BJ (cell line): Measurements from ENCODE around the gene P2RY6. TPM values are rescaled to one million over a fixed set of nuclear protein-coding genes. Genes with fewer than 3 reads are reported as not detected.

Experiments used
- CTCF ChIA-PET: fragments of 350-600 bp; formaldehyde crosslinking; extraction: SDS; loops from one replicate; lab custom pipeline; 2021; ENCODE audit warnings: antibody characterized with exemption, inconsistent platforms; lab: Yijun Ruan, JAX
- POLR2A ChIA-PET: fragments of 300-600 bp; sonication (Branson Sonifier 250); formaldehyde crosslinking; extraction: SDS; loops from one replicate; lab custom pipeline; 2021; ENCODE audit warnings: antibody characterized with exemption; lab: Charles Lee
- DNase-seq: peaks from one replicate; pipeline ENCODE4 v3.0.0-alpha.2; 2011; ENCODE audit warnings: low read depth
- H3K27me3 ChIP-seq: 2 replicates; pipeline ENCODE4 v1.6.0; 2011; ENCODE audit warnings: low read length; ENCODE audit not compliant: control insufficient read depth, insufficient read depth
- H3K36me3 ChIP-seq: 2 replicates; pipeline ENCODE4 v1.5.1; 2011; ENCODE audit warnings: low read length; ENCODE audit not compliant: control insufficient read depth, insufficient read depth
- H3K4me3 ChIP-seq: 2 replicates; pipeline ENCODE4 v1.5.1; 2011; ENCODE audit warnings: low read depth, mild to moderate bottlenecking, control low read depth, low read length
- CTCF ChIP-seq: IDR thresholded peaks from 2 replicates; pipeline ENCODE4 v1.5.1; 2011; ENCODE audit warnings: low read depth, mild to moderate bottlenecking, control low read depth, inconsistent platforms, low read length, moderate library complexity; ENCODE audit not compliant: insufficient read depth
- polyA plus RNA-seq: library from polyadenylated mRNA; depleted of rRNA; stranded (reverse); fragments of >200 nt; gene quantifications from 2 replicates; pipeline ENCODE4 v1.2.3, GENCODE V29; 2011

The P2RY6 gene
- polyA plus RNA-seq, 1 experiment: 1.5 TPM

- no peak overlapping the region for H3K4me3 ChIP-seq
- CTCF ChIA-PET: interaction anchor here (0.6 to 9.9 kb wide), 29 partner anchors 8 to 574 kb away, joined by 3 to 183 read pairs (median 3); partner anchors contain the start of gene ARHGEF17
- TF ChIP-seq CTCF: no peak
- no peaks in the 10 kb centered on the region for H3K27me3 ChIP-seq
- no peak for DNase-seq
- POLR2A ChIA-PET: no interaction called here
- H3K36me3 ChIP-seq: no peaks in the 10 kb centered on the region
Measured at GRCh38 chr11:73294604-73295003, 22.5 kb downstream of the P2RY6 start.

DNA sequence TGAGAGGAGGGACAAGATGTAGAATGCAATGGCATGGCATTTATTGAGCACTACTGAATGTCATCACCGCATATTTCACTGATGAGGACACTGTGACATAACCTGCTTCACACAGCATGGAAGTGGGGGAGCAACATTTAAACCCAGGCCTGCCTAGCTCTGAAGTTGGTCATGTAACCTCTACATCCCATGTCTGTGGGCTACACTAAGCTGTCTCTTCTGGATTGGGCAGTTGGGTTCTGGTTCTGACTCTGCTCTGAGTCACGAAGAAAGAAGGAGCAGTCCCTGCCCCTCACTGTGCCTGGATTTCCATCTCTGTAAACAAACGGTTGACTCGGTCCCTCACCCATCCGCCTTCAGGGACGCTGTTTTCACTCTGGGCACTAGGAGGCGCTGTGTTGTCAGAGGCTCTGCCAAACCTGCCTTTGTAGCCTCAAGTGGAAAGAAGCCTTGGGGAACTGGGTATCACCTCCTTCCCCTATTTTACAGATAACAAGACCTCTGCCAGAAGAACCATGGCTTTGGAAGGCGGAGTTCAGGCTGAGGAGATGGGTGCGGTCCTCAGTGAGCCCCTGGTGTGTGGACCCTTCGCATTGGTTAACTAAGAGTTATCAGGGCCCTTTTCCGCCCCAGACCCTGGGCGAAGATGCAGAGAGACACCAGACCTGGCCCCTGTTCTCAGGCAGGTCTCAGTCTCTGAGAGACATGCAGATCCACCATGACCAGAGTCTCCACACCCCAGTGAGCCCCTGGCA lies 23.3 kb downstream of the P2RY6 start:
- POLR2A ChIA-PET: no interaction called here
- H3K27me3 ChIP-seq: no peaks in the 10 kb centered on the region
- H3K4me3 ChIP-seq: no peak overlapping the region
- H3K36me3 ChIP-seq: no peaks in the 10 kb centered on the region
- CTCF ChIA-PET: interaction anchor here (0.6 to 9.9 kb wide), 28 partner anchors 7 to 575 kb away, joined by 3 to 183 read pairs (median 4); partner anchors contain the start of gene ARHGEF17
- DNase-seq: peak; percentile 70
- peak; percentile 98 for TF ChIP-seq CTCF

DNA sequence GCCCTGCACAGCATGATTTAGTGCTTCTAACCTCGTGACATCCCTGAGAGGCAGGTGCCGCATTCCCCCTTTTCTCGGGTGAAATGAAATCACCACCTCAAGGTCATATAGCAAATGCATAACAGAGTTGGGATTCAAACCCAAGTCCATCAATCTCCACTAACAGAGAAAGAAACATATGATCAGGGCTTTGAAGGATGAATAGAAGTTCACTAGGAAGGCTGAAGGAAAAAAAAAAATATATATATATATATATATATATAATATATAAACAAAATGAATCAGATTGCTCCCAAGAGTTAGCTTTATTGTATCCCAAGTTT lies 23.8 kb downstream of the P2RY6 start:
- CTCF ChIA-PET: interaction anchor here (5.6 to 9.9 kb wide), 4 partner anchors 12 to 110 kb away, joined by 27 to 183 read pairs (median 84); partner anchors contain the start of gene ARHGEF17
- H3K36me3 ChIP-seq: no peaks in the 10 kb centered on the region
- POLR2A ChIA-PET: no interaction called here
- H3K27me3 ChIP-seq: no peaks in the 10 kb centered on the region
- no peak for DNase-seq
- no peak overlapping the region for H3K4me3 ChIP-seq
- no peak for TF ChIP-seq CTCF

GRCh38 chr11:73296501-73297230 lies 24.5 kb downstream of the P2RY6 start:
- H3K27me3 ChIP-seq: no peaks in the 10 kb centered on the region
- CTCF ChIA-PET: interaction anchor here (1.9 to 9.8 kb wide), 5 partner anchors 11 to 97 kb away, joined by 5 to 114 read pairs (median 35); partner anchors contain the start of gene ARHGEF17
- no peak for DNase-seq
- no peaks in the 10 kb centered on the region for H3K36me3 ChIP-seq
- H3K4me3 ChIP-seq: no peak overlapping the region
- POLR2A ChIA-PET: no interaction called here
- no peak for TF ChIP-seq CTCF

DNA sequence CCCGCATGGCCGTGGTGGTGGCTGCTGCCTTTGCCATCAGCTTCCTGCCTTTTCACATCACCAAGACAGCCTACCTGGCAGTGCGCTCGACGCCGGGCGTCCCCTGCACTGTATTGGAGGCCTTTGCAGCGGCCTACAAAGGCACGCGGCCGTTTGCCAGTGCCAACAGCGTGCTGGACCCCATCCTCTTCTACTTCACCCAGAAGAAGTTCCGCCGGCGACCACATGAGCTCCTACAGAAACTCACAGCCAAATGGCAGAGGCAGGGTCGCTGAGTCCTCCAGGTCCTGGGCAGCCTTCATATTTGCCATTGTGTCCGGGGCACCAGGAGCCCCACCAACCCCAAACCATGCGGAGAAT lies 25.1 kb downstream of the P2RY6 start:
- no peak overlapping the region for H3K4me3 ChIP-seq
- CTCF ChIA-PET: interaction anchor here (0.8 to 9.8 kb wide), 9 partner anchors 8 to 363 kb away, joined by 3 to 114 read pairs (median 25); partner anchors contain the start of gene ARHGEF17
- POLR2A ChIA-PET: interaction anchor here (0.6 kb wide), 1 partner anchor 26 kb away, joined by 5 read pairs; no protein-coding TSS in a partner anchor
- DNase-seq: no peak
- H3K27me3 ChIP-seq: no peaks in the 10 kb centered on the region
- H3K36me3 ChIP-seq: no peaks in the 10 kb centered on the region
- no peak for TF ChIP-seq CTCF
